ENCODE measurements around the gene STAP2. TPM values are rescaled to one million over a fixed set of nuclear protein-coding genes. Genes with fewer than 3 reads are reported as not detected.

The STAP2 gene
- total and polyA plus RNA-seq, 2 donors (not counting 3 experiments of a cell fraction or from before 2014, with no cell fraction given) = 12.2 to 21.7 TPM

DNA sequence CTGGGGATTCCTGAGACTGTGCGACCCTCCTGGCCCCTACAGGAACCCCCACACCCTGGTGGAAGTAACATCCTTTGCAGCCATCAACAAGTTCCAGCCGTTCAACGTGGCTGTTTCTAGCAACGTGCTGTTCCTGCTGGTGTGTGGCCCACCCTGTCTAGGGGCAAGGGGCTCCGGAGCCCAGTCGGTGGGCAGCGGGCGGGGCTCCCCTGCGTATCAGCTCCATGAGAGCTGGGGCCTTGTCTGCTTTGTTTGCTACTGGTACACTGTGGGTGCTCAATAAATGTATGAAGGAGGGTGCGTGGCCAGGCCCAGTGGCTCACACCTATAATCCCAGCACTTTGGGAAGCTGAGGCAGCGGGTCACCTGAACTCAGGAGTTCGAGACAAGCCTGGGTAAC, 15.7 kb upstream of the STAP2 start:
- dilution Hi-C loops (cut with MboI; ENCODE audit: extremely low pct_ligation_motif_present, low sequenced_read_pairs) = no loop called here
- Histone ChIP-seq H3K9ac (replicated peaks; ENCODE audit: extremely low read depth, insufficient read depth, low read length) (no peak overlapping the region), H3K4me3 (replicated peaks in 1 of 3; ENCODE audit: insufficient read depth in 1 of 3, low read depth in 1 of 3, low read length in 3 of 3) (no peak overlapping the region), H3K9me3 (replicated peaks; ENCODE audit: control insufficient read depth, insufficient read depth, low read length) (no peaks in the 10 kb centered on the region), H3K4me1 (ENCODE audit: control insufficient read depth, extremely low read depth, insufficient read depth, low read length) (no peaks in the 10 kb centered on the region), H3K4me2 (ENCODE audit: insufficient read depth, low read length) (no peak overlapping the region), H3K9me1 (replicated peaks; ENCODE audit: control insufficient read depth, extremely low read depth, insufficient read depth, low read length) (no peaks in the 10 kb centered on the region), H3K79me2 (ENCODE audit: control insufficient read depth, insufficient read depth, low read length) (no peaks in the 10 kb centered on the region), H3K27ac (ENCODE audit: insufficient read depth, low read depth, low read length) (no peak overlapping the region), H3K27me3 (ENCODE audit: control insufficient read depth in 2 of 2, insufficient read depth in 2 of 2, low read length in 2 of 2) (no peaks in the 10 kb centered on the region), H4K20me1 (replicated peaks; ENCODE audit: control insufficient read depth, extremely low read depth, insufficient read depth, low read length) (no peaks in the 10 kb centered on the region), H2AFZ (ENCODE audit: low read depth, low read length) (no peak overlapping the region), H3K36me3 (ENCODE audit: control insufficient read depth in 2 of 2, extremely low read depth in 1 of 2, insufficient read depth in 2 of 2, low read length in 2 of 2) (peaks cover 0 to 8% of the 10 kb centered on the region in 2 experiments)
- BruUV-seq (replicated peaks) = no TSS peak
- DNase-seq (ENCODE audit: low read depth, low spot score) (no peak), FAIRE-seq (no peak)
- intact Hi-C loops (cut with micrococcal nuclease) = no loop called here
- TF ChIP-seq, protein P1, sequence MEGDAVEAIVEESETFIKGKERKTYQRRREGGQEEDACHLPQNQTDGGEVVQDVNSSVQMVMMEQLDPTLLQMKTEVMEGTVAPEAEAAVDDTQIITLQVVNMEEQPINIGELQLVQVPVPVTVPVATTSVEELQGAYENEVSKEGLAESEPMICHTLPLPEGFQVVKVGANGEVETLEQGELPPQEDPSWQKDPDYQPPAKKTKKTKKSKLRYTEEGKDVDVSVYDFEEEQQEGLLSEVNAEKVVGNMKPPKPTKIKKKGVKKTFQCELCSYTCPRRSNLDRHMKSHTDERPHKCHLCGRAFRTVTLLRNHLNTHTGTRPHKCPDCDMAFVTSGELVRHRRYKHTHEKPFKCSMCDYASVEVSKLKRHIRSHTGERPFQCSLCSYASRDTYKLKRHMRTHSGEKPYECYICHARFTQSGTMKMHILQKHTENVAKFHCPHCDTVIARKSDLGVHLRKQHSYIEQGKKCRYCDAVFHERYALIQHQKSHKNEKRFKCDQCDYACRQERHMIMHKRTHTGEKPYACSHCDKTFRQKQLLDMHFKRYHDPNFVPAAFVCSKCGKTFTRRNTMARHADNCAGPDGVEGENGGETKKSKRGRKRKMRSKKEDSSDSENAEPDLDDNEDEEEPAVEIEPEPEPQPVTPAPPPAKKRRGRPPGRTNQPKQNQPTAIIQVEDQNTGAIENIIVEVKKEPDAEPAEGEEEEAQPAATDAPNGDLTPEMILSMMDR (IDR thresholded peaks at IDR 0.05; ENCODE audit: extremely low read depth in 1 of 2, insufficient read depth in 1 of 2, low read depth in 1 of 2, low read length in 2 of 2) = no peak
- TF ChIP-seq JUN (IDR thresholded peaks at IDR 0.05; ENCODE audit: borderline replicate concordance, insufficient read depth, insufficient read length, low read depth) = no peak
- no peak for TF ChIP-seq MYC (IDR thresholded peaks at IDR 0.05; ENCODE audit: low read depth, low read length)
- TF ChIP-seq POLR2A (IDR thresholded peaks at IDR 0.05; ENCODE audit: low read depth, low read length) = no peak
- TF ChIP-seq, protein P2, sequence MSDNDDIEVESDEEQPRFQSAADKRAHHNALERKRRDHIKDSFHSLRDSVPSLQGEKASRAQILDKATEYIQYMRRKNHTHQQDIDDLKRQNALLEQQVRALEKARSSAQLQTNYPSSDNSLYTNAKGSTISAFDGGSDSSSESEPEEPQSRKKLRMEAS (IDR thresholded peaks at IDR 0.05; ENCODE audit: insufficient read depth, insufficient read length) = no peak
- no peak for TF ChIP-seq FOS (IDR thresholded peaks at IDR 0.05; ENCODE audit: borderline replicate concordance, insufficient read depth, low read length)
- no peak for TF ChIP-seq EZH2 (IDR thresholded peaks at IDR 0.05; ENCODE audit: borderline replicate concordance, low read depth, low read length, severe bottlenecking)
- no peak for TF ChIP-seq POLR2AphosphoS5 (IDR thresholded peaks at IDR 0.05; ENCODE audit: insufficient read depth, low read depth, low read length)
- TF ChIP-seq GATA2 (IDR thresholded peaks at IDR 0.05; ENCODE audit: insufficient read depth, insufficient read length, low read depth, low read length) = no peak
- ChIA-PET CTCF (interaction anchor here (5.0 kb wide), 1 partner anchor 87 kb away, joined by 120 read pairs; no protein-coding TSS in a partner anchor), POLR2A (interaction anchor here (1.1 kb wide), 1 partner anchor 11 kb away, joined by 3 read pairs; the partner anchor contains the start of gene MPND)
